ENCODE results near the gene EFNB1.

Gene EFNB1

DNA sequence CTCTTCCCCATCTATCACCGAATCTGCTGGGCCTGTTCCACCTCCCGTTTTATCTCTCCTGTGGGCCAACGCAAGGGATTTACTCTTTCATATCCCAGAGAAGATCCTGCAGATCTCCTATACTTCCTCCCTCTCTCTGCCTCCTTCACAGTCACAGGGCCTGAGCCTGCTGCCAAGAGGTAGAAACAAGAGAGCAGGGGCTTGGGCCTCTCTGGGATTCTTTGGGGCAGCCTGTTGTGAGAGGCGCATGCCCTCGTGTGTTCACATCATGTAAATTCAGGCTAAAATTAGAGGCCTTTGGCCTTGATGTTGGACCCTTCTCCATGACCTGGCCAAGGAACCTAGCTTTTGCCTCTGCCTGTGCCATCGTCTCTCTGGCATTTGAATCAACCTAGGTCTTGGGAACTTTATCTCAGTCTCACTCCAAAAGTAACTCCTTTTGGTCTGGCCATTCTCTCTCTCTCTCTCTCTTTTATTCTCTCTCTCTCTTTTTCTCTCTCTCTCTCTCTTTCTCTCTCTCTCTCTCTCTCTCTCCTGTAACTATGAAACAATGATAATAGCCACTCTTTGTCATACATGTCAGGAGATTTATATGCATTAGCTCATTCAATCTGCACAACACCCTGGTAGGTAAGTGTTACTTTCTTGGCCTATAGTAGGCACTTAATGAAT lies 20.0 kb upstream of the EFNB1 start:
- Histone ChIP-seq H3K4me3 (ENCODE audit: low read length) (no peak overlapping the region), H3K18ac (ENCODE audit: low read length) (no peak overlapping the region), H2AK5ac (ENCODE audit: low read length) (no peak overlapping the region), H4K8ac (ENCODE audit: low read depth, low read length) (no peak overlapping the region), H3K4me1 (ENCODE audit: control insufficient read depth, low read depth, low read length) (no peaks in the 10 kb centered on the region), H3K36me3 (ENCODE audit: control insufficient read depth, insufficient read depth, low read length) (no peaks in the 10 kb centered on the region), H3K56ac (ENCODE audit: low read length) (no peak overlapping the region), H3K79me1 (ENCODE audit: low read length) (no peaks in the 10 kb centered on the region), H3K4ac (ENCODE audit: low read depth, low read length) (no peak overlapping the region), H3K79me2 (ENCODE audit: control insufficient read depth, insufficient read depth, low read length) (no peaks in the 10 kb centered on the region), H3K4me2 (ENCODE audit: low read length) (no peak overlapping the region), H3K27ac (ENCODE audit: low read depth, low read length) (no peak overlapping the region), H2BK120ac (ENCODE audit: low read depth, low read length) (no peak overlapping the region), H3K27me3 (ENCODE audit: insufficient read depth, low read length, poor library complexity) (no peaks in the 10 kb centered on the region), H4K5ac (ENCODE audit: low read length) (no peak overlapping the region), H3K9ac (ENCODE audit: low read length) (no peak overlapping the region), H2BK15ac (replicated peaks; ENCODE audit: low read depth) (no peak overlapping the region), H3K23ac (ENCODE audit: low read length) (no peak overlapping the region), H2BK5ac (ENCODE audit: low read length) (no peak overlapping the region)
- WGBS (ENCODE audit: extremely low coverage, insufficient coverage, low lambda C conversion rate): no CpG with 5 or more reads among the region's 6 CpGs
- DNase-seq: peak; percentile 56

DNA sequence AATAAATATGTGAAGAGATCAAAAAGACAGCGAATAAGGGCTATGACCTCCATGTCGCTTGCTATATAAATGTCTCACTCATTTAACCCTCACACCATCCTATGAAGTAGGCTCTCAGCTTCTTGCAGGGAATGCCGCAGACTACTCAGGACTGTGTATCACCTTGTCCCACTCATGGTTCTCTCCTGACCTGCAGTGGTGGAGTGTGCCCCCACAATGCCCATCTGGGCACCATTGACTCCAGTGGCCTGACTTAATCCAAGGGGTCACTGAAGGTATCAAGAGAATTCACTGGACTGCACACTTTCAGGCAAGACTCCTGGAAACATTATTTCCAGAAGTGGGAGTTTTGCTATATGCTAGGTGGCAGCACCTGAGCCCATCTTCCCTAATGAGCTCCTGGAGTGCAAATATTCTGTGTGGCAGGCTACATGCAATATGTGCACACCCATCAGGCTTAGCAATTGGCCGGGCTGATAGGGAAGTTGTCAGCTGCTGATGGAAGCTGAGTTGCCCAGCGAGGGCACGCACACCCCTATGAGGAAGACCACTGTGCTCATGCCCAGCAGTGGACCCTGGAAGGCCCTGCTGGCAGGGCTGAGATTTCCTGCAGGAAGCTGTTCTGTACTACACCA lies 8.2 kb upstream of the EFNB1 start:
- no CpG with 5 or more reads among the region's 6 CpGs for WGBS (ENCODE audit: extremely low coverage, insufficient coverage, low lambda C conversion rate)
- Histone ChIP-seq H3K4me3 (ENCODE audit: low read length) (no peak overlapping the region), H3K27ac (ENCODE audit: low read depth, low read length) (no peak overlapping the region), H3K4ac (ENCODE audit: low read depth, low read length) (no peak overlapping the region), H4K5ac (ENCODE audit: low read length) (no peak overlapping the region), H3K79me2 (ENCODE audit: control insufficient read depth, insufficient read depth, low read length) (no peaks in the 10 kb centered on the region), H3K9ac (ENCODE audit: low read length) (no peak overlapping the region), H2BK5ac (ENCODE audit: low read length) (no peak overlapping the region), H3K23ac (ENCODE audit: low read length) (no peak overlapping the region), H3K18ac (ENCODE audit: low read length) (no peak overlapping the region), H2AK5ac (ENCODE audit: low read length) (no peak overlapping the region), H3K4me2 (ENCODE audit: low read length) (no peak overlapping the region), H3K56ac (ENCODE audit: low read length) (no peak overlapping the region), H3K27me3 (ENCODE audit: insufficient read depth, low read length, poor library complexity) (no peaks in the 10 kb centered on the region), H3K36me3 (ENCODE audit: control insufficient read depth, insufficient read depth, low read length) (no peaks in the 10 kb centered on the region), H2BK120ac (ENCODE audit: low read depth, low read length) (no peak overlapping the region), H2BK15ac (replicated peaks; ENCODE audit: low read depth) (no peak overlapping the region), H3K79me1 (ENCODE audit: low read length) (no peaks in the 10 kb centered on the region), H4K8ac (ENCODE audit: low read depth, low read length) (no peak overlapping the region), H3K4me1 (ENCODE audit: control insufficient read depth, low read depth, low read length) (no peaks in the 10 kb centered on the region)
- no peak for DNase-seq

DNA sequence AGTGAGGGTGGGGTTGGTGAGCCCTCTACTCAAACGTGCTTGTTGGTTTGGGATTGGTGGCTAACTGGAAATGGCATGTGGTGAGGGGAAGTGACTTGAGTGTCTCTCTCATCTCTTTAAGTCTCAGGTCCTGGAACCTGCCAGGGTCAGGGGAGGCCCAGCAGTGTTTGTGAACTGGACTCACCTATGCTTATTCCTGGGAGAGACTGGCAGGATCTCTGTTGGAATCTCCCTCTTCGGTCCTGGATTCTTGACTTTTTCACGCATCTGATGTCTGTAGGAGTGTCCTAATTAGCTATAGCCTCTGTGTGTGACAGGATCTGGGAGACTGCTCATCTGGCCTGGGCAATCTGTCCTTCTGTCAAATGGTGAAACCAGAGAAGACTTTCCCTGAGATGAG lies 7.2 kb upstream of the EFNB1 start:
- no peak overlapping the region for H3K4ac ChIP-seq (ENCODE audit: low read depth, low read length)
- no peak overlapping the region for H3K4me2 ChIP-seq (ENCODE audit: low read length)
- H3K79me1 ChIP-seq (ENCODE audit: low read length): no peaks in the 10 kb centered on the region
- no peaks in the 10 kb centered on the region for H3K27me3 ChIP-seq (ENCODE audit: insufficient read depth, low read length, poor library complexity)
- no peak overlapping the region for H2AK5ac ChIP-seq (ENCODE audit: low read length)
- no peaks in the 10 kb centered on the region for H3K36me3 ChIP-seq (ENCODE audit: control insufficient read depth, insufficient read depth, low read length)
- no peaks in the 10 kb centered on the region for H3K4me1 ChIP-seq (ENCODE audit: control insufficient read depth, low read depth, low read length)
- H2BK5ac ChIP-seq (ENCODE audit: low read length): no peak overlapping the region
- no peak overlapping the region for H2BK120ac ChIP-seq (ENCODE audit: low read depth, low read length)
- DNase-seq: no peak
- WGBS (ENCODE audit: extremely low coverage, insufficient coverage, low lambda C conversion rate): no CpG with 5 or more reads among the region's 3 CpGs
- no peak overlapping the region for H3K56ac ChIP-seq (ENCODE audit: low read length)
- no peak overlapping the region for H3K9ac ChIP-seq (ENCODE audit: low read length)
- no peak overlapping the region for H4K8ac ChIP-seq (ENCODE audit: low read depth, low read length)
- no peak overlapping the region for H4K5ac ChIP-seq (ENCODE audit: low read length)
- no peaks in the 10 kb centered on the region for H3K79me2 ChIP-seq (ENCODE audit: control insufficient read depth, insufficient read depth, low read length)
- H3K23ac ChIP-seq (ENCODE audit: low read length): no peak overlapping the region
- H3K4me3 ChIP-seq (ENCODE audit: low read length): no peak overlapping the region
- H3K27ac ChIP-seq (ENCODE audit: low read depth, low read length): no peak overlapping the region
- no peak overlapping the region for H2BK15ac ChIP-seq (replicated peaks; ENCODE audit: low read depth)
- H3K18ac ChIP-seq (ENCODE audit: low read length): no peak overlapping the region

DNA sequence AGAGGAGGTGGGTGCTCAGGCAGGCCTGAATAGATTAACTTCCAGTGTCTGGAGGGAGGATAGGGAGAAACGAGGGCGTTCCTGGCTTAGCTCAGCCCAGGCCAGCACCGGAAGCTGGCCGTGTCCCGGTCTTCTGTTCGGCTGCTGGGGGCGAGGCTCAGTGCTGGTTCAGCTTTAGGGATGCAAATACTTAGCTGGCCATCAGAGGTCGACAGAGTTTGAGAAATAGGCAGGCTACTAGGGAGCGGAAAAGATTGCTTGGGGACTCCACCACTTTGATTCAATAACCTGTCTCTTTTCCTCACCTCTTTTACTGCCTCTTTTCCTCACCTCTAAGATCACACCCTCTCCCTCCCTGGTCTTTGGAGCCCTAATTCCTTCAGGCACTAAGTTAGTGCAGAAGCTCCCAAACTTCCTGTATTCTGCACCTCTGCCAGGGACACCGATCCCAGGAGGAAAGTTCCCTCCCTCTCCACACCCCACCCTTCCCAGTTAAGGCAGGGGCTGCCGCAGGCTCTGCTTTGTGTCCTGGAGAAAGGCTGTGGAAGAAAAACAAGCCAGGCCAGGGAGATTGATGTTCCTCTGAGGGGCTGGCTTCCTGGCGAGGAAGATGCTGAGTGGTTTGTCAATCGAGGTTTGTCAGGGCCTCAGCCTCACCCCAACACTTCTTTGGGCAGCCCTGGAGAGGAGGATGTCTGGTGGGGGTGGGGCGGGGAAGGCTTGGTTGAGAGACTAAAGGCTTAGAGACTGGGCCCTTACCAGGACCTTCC lies 6.0 kb upstream of the EFNB1 start:
- Histone ChIP-seq H2BK120ac (ENCODE audit: low read depth, low read length) (no peak overlapping the region), H2BK15ac (replicated peaks; ENCODE audit: low read depth) (no peak overlapping the region), H3K4me2 (ENCODE audit: low read length) (no peak overlapping the region), H3K18ac (ENCODE audit: low read length) (no peak overlapping the region), H3K27me3 (ENCODE audit: insufficient read depth, low read length, poor library complexity) (no peaks in the 10 kb centered on the region), H2BK5ac (ENCODE audit: low read length) (no peak overlapping the region), H3K4ac (ENCODE audit: low read depth, low read length) (no peak overlapping the region), H3K4me3 (ENCODE audit: low read length) (no peak overlapping the region), H4K8ac (ENCODE audit: low read depth, low read length) (no peak overlapping the region), H3K79me2 (ENCODE audit: control insufficient read depth, insufficient read depth, low read length) (no peaks in the 10 kb centered on the region), H4K5ac (ENCODE audit: low read length) (no peak overlapping the region), H3K36me3 (ENCODE audit: control insufficient read depth, insufficient read depth, low read length) (no peaks in the 10 kb centered on the region), H3K4me1 (ENCODE audit: control insufficient read depth, low read depth, low read length) (no peaks in the 10 kb centered on the region), H3K27ac (ENCODE audit: low read depth, low read length) (no peak overlapping the region), H2AK5ac (ENCODE audit: low read length) (no peak overlapping the region), H3K23ac (ENCODE audit: low read length) (no peak overlapping the region), H3K56ac (ENCODE audit: low read length) (peak overlapping the region; percentile 60), H3K79me1 (ENCODE audit: low read length) (no peaks in the 10 kb centered on the region), H3K9ac (ENCODE audit: low read length) (no peak overlapping the region)
- WGBS (ENCODE audit: extremely low coverage, insufficient coverage, low lambda C conversion rate): no CpG with 5 or more reads among the region's 14 CpGs
- DNase-seq: peak; percentile 85

DNA sequence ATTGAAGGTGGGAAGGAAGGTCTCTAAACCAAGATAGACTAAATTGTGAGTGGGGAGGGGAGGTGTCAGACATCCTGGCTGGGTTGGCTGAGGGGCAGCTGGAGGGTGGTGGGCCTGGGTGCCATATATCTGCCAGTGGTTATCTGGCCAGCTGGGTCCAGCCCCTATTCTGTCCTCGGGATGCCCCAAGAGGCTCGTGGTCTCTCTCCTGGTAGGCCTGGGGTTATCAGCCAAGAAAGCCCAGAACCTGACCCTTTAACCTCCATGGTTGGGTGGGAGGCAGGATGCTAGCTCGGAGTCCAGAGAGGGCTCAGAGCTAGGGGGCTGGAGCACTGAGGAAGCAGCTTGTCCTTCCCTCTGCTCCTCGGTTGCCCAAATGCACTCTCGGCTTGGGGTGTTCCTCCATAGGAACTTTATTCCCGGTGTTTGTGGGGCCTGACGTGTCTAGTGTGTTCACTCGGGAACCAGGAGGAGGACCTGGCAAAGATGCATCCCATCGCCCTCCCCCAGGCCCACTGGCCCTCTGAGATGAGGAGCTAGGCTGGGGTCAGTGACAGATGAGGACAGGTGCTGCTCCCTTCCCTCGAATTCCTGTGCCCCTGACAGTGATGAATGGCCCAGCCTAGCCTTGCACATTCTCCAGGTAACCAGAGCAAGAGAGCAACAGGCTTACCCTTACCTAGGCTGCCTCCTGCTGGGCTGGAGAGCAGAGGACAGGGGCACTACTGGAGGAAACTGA lies 5.2 kb upstream of the EFNB1 start:
- no CpG with 5 or more reads among the region's 10 CpGs for WGBS (ENCODE audit: extremely low coverage, insufficient coverage, low lambda C conversion rate)
- DNase-seq: no peak
- Histone ChIP-seq H2BK120ac (ENCODE audit: low read depth, low read length) (no peak overlapping the region), H2BK15ac (replicated peaks; ENCODE audit: low read depth) (no peak overlapping the region), H3K27me3 (ENCODE audit: insufficient read depth, low read length, poor library complexity) (no peaks in the 10 kb centered on the region), H3K4me2 (ENCODE audit: low read length) (no peak overlapping the region), H3K79me1 (ENCODE audit: low read length) (no peaks in the 10 kb centered on the region), H3K18ac (ENCODE audit: low read length) (no peak overlapping the region), H3K79me2 (ENCODE audit: control insufficient read depth, insufficient read depth, low read length) (no peaks in the 10 kb centered on the region), H2BK5ac (ENCODE audit: low read length) (no peak overlapping the region), H3K4me3 (ENCODE audit: low read length) (no peak overlapping the region), H3K56ac (ENCODE audit: low read length) (no peak overlapping the region), H3K36me3 (ENCODE audit: control insufficient read depth, insufficient read depth, low read length) (no peaks in the 10 kb centered on the region), H3K27ac (ENCODE audit: low read depth, low read length) (no peak overlapping the region), H3K23ac (ENCODE audit: low read length) (no peak overlapping the region), H3K9ac (ENCODE audit: low read length) (no peak overlapping the region), H4K5ac (ENCODE audit: low read length) (no peak overlapping the region), H2AK5ac (ENCODE audit: low read length) (no peak overlapping the region), H3K4ac (ENCODE audit: low read depth, low read length) (no peak overlapping the region), H4K8ac (ENCODE audit: low read depth, low read length) (no peak overlapping the region), H3K4me1 (ENCODE audit: control insufficient read depth, low read depth, low read length) (no peaks in the 10 kb centered on the region)
